Stimulated activated CD4-positive, alpha-beta T cell treated with anti-CD3 and anti-CD28 coated beads, Interleukin-12 subunit alpha, Interleukin-12 subunit beta, amount 100 ng/mL, for 4 hours (primary cell): Measurements from ENCODE around the gene PLD1.

ENCODE experiments used
- DNase-seq: peaks from one replicate; pipeline ENCODE4 v3.0.0-alpha.2; 2020

Gene PLD1

GRCh38 chr3:171744158-171744741 lies 66.0 kb downstream of the PLD1 start:
- no peak for DNase-seq

- DNase-seq: no peak
Measured at GRCh38 chr3:171743327-171744157, 66.7 kb downstream of the PLD1 start.

- no peak for DNase-seq
Measured at GRCh38 chr3:171741377-171741776, 68.9 kb downstream of the PLD1 start.

DNA sequence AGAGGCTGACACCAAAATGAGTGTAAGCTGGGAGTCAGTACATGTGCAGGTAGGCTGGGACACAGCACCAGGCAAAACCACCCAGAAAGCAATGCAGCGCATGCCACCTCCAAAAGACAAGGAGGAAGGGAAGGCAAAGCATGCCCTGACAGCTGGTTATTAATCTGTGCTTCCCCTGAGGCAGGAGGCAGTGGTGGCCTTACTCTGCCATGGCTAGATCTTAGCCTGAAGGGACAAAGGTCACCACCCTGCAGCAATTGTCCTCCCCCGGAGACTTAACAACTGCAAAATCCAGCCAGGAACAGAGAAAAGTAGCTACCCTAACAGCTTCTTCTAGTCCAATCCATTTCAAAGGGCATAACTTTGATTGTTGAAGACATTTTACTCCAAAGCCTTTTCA lies 73.7 kb downstream of the PLD1 start:
- DNase-seq: no peak

- DNase-seq: no peak
Measured at GRCh38 chr3:171733561-171733960, 76.7 kb downstream of the PLD1 start.

DNA sequence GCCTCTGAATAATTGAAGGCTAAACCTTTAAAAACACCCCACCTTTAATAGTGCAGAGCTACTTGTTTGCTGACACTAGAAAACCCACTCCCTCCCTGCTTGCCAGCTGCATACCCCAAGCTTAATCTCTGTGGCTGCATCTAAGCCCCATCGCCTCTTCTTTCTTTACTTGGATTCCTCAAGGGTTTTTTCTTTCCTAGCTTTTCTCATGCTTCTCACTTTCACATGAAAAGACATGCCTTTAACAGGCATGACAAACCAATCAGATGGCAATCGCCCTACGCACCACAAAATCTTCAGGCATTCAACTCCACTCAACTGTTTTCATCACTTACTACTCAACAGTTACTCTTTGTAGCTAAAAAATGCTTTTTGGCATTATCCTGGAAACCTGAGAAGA lies 77.5 kb downstream of the PLD1 start:
- DNase-seq: no peak

- no peak for DNase-seq
Measured at GRCh38 chr3:171731691-171732090, 78.6 kb downstream of the PLD1 start.

GRCh38 chr3:171729452-171730334 lies 80.6 kb downstream of the PLD1 start:
- no peak for DNase-seq

- no peak for DNase-seq
Measured at GRCh38 chr3:171727288-171727687, 83.0 kb downstream of the PLD1 start.

DNA sequence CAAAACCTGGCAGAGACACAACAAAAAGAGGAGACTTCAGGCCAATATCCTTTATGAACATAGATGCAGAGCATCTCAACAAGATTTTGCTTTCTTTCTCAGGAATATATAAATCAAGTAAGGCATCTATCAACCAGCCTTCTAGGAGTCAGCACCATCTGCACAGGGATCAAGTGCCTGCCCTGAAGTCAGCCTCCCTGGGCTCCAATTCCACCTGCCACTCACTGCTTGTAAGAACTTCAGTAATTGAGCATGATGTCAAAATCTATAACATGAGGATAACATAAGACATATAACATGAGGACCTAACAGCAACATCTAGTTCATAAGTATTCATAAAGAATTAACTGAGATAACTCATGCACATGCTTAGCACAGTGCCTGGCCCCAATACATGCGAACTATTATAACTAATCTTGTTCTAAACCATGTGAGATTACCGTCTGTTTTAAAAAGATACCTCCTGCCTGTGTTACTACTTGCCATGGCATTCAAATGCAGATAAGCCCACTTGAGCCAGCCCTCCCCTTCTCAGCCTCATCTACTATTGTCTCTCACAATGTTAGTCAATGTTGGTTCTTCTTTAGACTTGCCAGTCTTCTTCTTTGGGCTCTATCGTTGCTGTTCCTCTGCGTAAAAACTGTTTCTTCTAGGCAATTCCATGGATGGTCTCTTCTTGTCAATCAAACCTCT lies 91.6 kb downstream of the PLD1 start:
- DNase-seq: no peak

DNA sequence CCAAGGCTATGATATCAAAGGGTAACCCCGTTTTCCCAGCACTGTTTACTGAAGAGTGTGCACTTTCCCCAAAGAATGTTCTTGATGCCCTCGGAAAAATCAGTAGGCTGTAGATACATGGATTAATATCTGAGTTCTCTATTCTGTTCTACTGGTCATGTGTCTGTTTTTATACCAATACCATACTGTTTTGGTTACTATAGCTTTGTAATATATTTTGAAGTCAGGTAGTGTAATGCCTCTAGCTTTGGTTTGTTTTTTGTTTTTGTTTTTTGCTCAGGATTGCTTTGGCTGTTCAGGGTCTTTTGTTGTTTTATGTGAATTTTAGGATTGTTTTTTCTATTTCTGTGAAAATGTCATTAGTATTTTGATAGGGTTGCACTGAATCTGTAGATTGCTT lies 95.1 kb downstream of the PLD1 start:
- no peak for DNase-seq

DNA sequence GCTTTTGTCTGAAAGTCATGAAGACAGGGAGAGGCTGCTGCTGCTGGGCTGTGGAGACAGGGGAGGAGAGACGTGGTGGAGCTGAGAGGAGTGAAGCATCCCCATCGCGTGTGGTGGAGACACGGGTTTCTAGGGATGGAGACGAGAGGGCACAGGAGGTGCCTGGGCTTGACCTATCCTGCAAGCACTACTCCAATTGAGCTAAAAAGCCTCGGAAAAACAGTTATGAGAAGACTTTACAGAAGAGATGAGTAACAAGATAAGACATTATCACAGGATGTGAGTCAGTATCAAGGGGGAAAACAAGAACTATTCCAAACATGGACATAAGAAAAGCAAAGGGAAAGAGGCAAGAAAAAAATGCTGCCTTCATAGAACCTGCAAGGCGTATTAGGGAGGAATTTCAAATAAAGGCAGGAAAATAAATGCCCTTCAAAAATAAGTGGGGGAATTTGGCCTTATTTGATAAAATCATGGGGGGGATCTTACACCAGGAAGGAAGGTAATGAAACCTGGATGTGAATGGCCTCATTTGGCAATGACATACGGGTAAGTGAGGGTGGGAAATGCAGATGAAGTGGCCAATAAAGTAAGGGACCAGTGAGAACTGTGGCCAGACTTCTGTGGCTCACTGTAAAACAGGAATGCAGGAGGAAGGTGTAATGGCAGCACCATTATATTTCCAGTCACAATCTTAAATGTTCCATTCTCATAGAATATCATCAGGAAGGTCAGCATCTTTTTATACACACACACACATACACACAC lies 97.9 kb downstream of the PLD1 start:
- DNase-seq: no peak

GRCh38 chr3:171711461-171712170 lies 98.7 kb downstream of the PLD1 start:
- no peak for DNase-seq

- no peak for DNase-seq
Measured at GRCh38 chr3:171710359-171710758, 99.9 kb downstream of the PLD1 start.

GRCh38 chr3:171704814-171705213 lies 105.5 kb downstream of the PLD1 start:
- DNase-seq: no peak

- DNase-seq: no peak
Measured at GRCh38 chr3:171704002-171704401, 106.3 kb downstream of the PLD1 start.

- DNase-seq: no peak
Measured at GRCh38 chr3:171703144-171703543, 107.1 kb downstream of the PLD1 start.

DNA sequence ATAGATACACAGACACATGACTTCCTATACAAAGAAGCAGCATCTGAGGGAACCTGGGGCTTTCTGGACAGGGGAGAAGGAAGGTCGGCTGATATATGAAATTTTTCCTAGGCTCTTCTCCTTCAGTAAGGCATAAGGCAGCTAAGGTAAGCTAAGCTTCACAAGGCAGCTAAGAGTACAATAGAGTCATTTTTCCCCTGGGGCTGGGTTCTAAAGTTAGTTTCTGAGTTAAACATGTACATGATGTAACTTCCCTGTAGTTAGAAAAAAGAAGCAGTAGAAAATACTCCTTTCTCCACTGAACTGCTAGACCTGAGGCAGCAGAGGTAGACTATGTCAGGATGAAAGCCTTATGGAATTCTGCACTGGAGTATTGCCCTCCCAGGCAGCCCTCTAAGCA lies 109.6 kb downstream of the PLD1 start:
- DNase-seq: no peak

GRCh38 chr3:171700157-171700556 lies 110.1 kb downstream of the PLD1 start:
- no peak for DNase-seq

DNA sequence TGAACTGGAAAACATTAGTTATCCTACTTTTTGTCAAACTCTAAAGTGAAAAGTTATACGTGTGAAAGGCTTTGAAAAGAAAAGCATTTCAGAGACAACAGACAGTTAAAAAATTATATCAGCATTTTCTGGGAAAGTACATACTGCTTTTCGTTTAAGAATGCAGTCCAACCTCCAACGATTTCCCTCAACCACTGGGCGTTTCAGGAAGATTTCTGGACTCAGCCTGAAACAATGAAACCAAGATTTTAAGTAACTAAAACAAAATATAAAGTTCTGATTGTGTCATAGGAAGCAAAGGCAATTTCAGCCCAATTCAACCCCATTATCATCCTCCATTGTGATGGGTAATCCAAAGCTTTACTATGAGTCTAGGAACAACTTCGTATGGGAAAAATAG lies 110.7 kb downstream of the PLD1 start:
- no peak for DNase-seq

GRCh38 chr3:171696805-171697204 lies 113.5 kb downstream of the PLD1 start:
- no peak for DNase-seq

- DNase-seq: no peak
Measured at GRCh38 chr3:171695426-171695825, 114.9 kb downstream of the PLD1 start.
